Left cardiac atrium (tissue), 4 donors: ENCODE results near the gene VANGL1. TPM values are rescaled to one million over a fixed set of nuclear protein-coding genes. Genes with fewer than 3 reads are reported as not detected.

ENCODE experiments used
- ATAC-seq, 2 donors: fragments of 200-7000 bp; cut with Tn5 transposase; one replicate each; pipeline ENCODE4 v1.9.1; 2020; ENCODE audit warnings: mild to moderate bottlenecking in 2 of 2, moderate library complexity in 2 of 2
- DNase-seq: peaks from one replicate; pipeline ENCODE4 v3.0.0-alpha.2; 2020
- intact Hi-C, 2 donors: fragments of 100-400 bp; cut with DNase I; formaldehyde crosslinking; loops; one replicate each; pipeline versions ENCODE4 v1.14.1 to v1.15.1; 2022 to 2023
- total RNA-seq, 2 donors: library from RNA; stranded (reverse); fragmentation: NEBNext Ultra II Directional; extraction: Animal tissue kit (Norgen Biotek cat#: 25700); gene quantifications; one replicate each; pipeline ENCODE4 v1.2.1, GENCODE V29; 2021
- donor health status: DM: no; HTN: yes; CAD: no.
- donor health status: DM: no; HTN: yes; CAD: no; lungs with severe emphysema.
- donor health status: DM: yes; HTN: yes; CAD: no.
- donor health status: Dilated cardiomyopathy.

The VANGL1 gene
- total RNA-seq, 2 donors from 2014 or later, result 5.2 to 7.5 TPM

GRCh38 chr1:115682792-115683191 is 41.0 kb downstream of the VANGL1 start:
- intact Hi-C loops, result no loop called here
- no peak for ATAC-seq
- DNase-seq, result no peak

GRCh38 chr1:115685029-115685705 is 43.4 kb downstream of the VANGL1 start:
- DNase-seq (no peak), ATAC-seq (no peak)
- intact Hi-C loops, result no loop called here

GRCh38 chr1:115687744-115688143 is 46.0 kb downstream of the VANGL1 start:
- ATAC-seq, result no peak
- no peak for DNase-seq
- intact Hi-C loops, result no loop called here

- intact Hi-C loops, result loop anchor here in 1 of 2 donors (10.0 kb wide), 1 partner anchor 46 kb away; the partner anchor contains the start of gene VANGL1
Observed at GRCh38 chr1:115690972-115691371, 49.2 kb downstream of the VANGL1 start.

GRCh38 chr1:115692224-115692623 is 50.5 kb downstream of the VANGL1 start:
- ATAC-seq (peak in 1 of 2 donors; percentile 55), DNase-seq (no peak)
- intact Hi-C loops, result loop anchor here in 1 of 2 donors (10.0 kb wide), 1 partner anchor 47 kb away; the partner anchor contains the start of gene VANGL1

More at GRCh38 chr1:115690972-115691371, 49.2 kb downstream of the VANGL1 start:
- DNase-seq (no peak), ATAC-seq (no peak)

GRCh38 chr1:115694805-115695204 is 53.0 kb downstream of the VANGL1 start:
- DNase-seq (no peak), ATAC-seq (no peak)
- intact Hi-C loops, result loop anchor here in 1 of 2 donors (10.0 kb wide), 1 partner anchor 50 kb away; the partner anchor contains the start of gene VANGL1

GRCh38 chr1:115697619-115698018 is 55.8 kb downstream of the VANGL1 start:
- no peak for DNase-seq
- intact Hi-C loops, result loop anchor here in 1 of 2 donors (10.0 kb wide), 1 partner anchor 53 kb away; the partner anchor contains the start of gene VANGL1
- no peak for ATAC-seq

GRCh38 chr1:115701090-115701489 is 59.3 kb downstream of the VANGL1 start:
- ATAC-seq (no peak), DNase-seq (no peak)
- intact Hi-C loops, result loop anchor here in 1 of 2 donors (10.0 kb wide), 1 partner anchor 86 kb away; no protein-coding TSS in a partner anchor

- intact Hi-C loops, result loop anchor here in 1 of 2 donors (10.0 kb wide), 1 partner anchor 88 kb away; no protein-coding TSS in a partner anchor
- ATAC-seq, result no peak
- no peak for DNase-seq
Observed at GRCh38 chr1:115702959-115703358, 61.2 kb downstream of the VANGL1 start.

- ATAC-seq (no peak), DNase-seq (no peak)
- intact Hi-C loops, result loop anchor here in 1 of 2 donors (10.0 kb wide), 1 partner anchor 91 kb away; no protein-coding TSS in a partner anchor
Observed at GRCh38 chr1:115705085-115705951, 63.5 kb downstream of the VANGL1 start.

GRCh38 chr1:115705963-115706362 is 64.2 kb downstream of the VANGL1 start:
- intact Hi-C loops, result loop anchor here (2.0 to 10.0 kb wide), 2 partner anchors 91 to 97 kb away; no protein-coding TSS in a partner anchor
- DNase-seq (no peak), ATAC-seq (no peak)

GRCh38 chr1:115706587-115707425 is 65.0 kb downstream of the VANGL1 start:
- intact Hi-C loops, result loop anchor here (2.0 to 10.0 kb wide), 2 partner anchors 92 to 98 kb away; no protein-coding TSS in a partner anchor
- DNase-seq (no peak), ATAC-seq (peak; percentile 54 to 59)

- no peak for DNase-seq
- peak; percentile 11 to 19 for ATAC-seq
- intact Hi-C loops, result no loop called here
Observed at GRCh38 chr1:115710859-115711624, 69.3 kb downstream of the VANGL1 start.

- intact Hi-C loops, result no loop called here
- ATAC-seq (no peak), DNase-seq (no peak)
Observed at GRCh38 chr1:115712911-115713609, 71.3 kb downstream of the VANGL1 start.

- no peak for DNase-seq
- no peak for ATAC-seq
- intact Hi-C loops, result no loop called here
Observed at GRCh38 chr1:115713906-115714305, 72.1 kb downstream of the VANGL1 start.

GRCh38 chr1:115714572-115715141 is 72.9 kb downstream of the VANGL1 start:
- DNase-seq, result no peak
- no peak for ATAC-seq
- intact Hi-C loops, result loop anchor here in 1 of 2 donors (5.0 kb wide), 1 partner anchor 53 kb away; the partner anchor contains the start of gene CASQ2

- peak in 1 of 2 donors; percentile 31 for ATAC-seq
- DNase-seq, result peak; percentile 53
Observed at GRCh38 chr1:115717541-115717940, 75.8 kb downstream of the VANGL1 start.

More at GRCh38 chr1:115717541-115717940, 75.8 kb downstream of the VANGL1 start:
- intact Hi-C loops, result loop anchor here in 1 of 2 donors (5.0 kb wide), 1 partner anchor 50 kb away; the partner anchor contains the start of gene CASQ2
